ENCODE results near the gene TOMM40L.

The TOMM40L gene

DNA sequence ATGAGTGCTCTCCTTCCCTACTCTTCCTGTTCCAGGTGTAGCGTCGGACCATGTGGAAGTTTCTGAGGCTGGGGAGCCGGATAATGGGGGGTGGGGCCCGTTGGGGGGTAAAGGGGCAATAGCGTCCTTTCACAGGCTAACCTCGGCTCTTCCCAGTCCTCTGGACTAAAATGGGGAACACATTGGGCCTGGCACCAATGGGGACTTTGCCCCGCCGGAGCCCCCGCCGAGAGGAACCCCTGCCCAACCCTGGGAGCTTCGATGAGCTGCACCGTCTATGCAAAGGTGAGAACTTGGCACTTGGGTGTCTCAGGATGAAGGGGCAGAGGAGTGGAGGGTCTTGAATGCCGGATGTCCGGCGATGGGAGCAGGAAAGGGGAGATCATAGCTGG, 456 bp downstream of the TOMM40L start:
- Histone ChIP-seq H3K9ac (peak overlapping the region; percentile 79), H3K4me2 (peak overlapping the region; percentile 72), H3K4me3 (IDR thresholded peaks at IDR 0.05; ENCODE audit: insufficient read depth, low read depth, low read length) (peak overlapping the region; percentile 100), H3K36me3 (ENCODE audit: insufficient read depth) (peaks cover 3% of the 10 kb centered on the region; the same call in 1 of the 2 replicates), H2AFZ (ENCODE audit: low read depth) (peak overlapping the region; percentile 69), H3K79me2 (ENCODE audit: insufficient read depth, low read depth) (peaks cover 10% of the 10 kb centered on the region), H4K20me1 (ENCODE audit: insufficient read depth) (no peaks in the 10 kb centered on the region), H3K27ac (peak overlapping the region; percentile 62), H3K27me3 (ENCODE audit: insufficient read depth, low read depth) (no peaks in the 10 kb centered on the region), H3K4me1 (ENCODE audit: low read depth, poor library complexity, severe bottlenecking) (peaks cover 23% of the 10 kb centered on the region)
- TF ChIP-seq, protein P1, sequence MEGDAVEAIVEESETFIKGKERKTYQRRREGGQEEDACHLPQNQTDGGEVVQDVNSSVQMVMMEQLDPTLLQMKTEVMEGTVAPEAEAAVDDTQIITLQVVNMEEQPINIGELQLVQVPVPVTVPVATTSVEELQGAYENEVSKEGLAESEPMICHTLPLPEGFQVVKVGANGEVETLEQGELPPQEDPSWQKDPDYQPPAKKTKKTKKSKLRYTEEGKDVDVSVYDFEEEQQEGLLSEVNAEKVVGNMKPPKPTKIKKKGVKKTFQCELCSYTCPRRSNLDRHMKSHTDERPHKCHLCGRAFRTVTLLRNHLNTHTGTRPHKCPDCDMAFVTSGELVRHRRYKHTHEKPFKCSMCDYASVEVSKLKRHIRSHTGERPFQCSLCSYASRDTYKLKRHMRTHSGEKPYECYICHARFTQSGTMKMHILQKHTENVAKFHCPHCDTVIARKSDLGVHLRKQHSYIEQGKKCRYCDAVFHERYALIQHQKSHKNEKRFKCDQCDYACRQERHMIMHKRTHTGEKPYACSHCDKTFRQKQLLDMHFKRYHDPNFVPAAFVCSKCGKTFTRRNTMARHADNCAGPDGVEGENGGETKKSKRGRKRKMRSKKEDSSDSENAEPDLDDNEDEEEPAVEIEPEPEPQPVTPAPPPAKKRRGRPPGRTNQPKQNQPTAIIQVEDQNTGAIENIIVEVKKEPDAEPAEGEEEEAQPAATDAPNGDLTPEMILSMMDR (conservative IDR thresholded peaks at IDR 0.05; ENCODE audit: low read depth, low read length) = no peak

DNA sequence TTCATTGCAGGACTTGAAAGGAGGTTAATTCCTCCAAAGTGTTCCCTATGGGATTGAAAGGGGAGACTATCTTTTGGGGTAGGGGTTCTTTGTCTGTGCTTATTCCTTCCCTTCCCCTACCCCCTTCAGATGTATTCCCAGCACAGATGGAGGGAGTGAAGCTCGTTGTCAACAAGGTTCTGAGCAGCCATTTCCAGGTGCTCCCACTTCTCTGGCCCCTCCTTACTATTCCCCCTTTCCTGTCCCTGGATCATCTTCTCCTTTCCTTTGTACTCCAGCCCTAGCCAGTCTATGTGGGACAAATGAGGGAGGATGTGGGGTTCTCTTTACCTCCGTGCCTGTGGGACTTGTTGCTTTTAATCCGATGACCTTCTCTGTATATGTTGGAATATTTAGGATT, 899 bp downstream of the TOMM40L start:
- Histone ChIP-seq H2AFZ (ENCODE audit: low read depth) (peak overlapping the region; percentile 69), H3K4me3 (IDR thresholded peaks at IDR 0.05; ENCODE audit: insufficient read depth, low read depth, low read length) (peak overlapping the region; percentile 100), H3K9ac (peak overlapping the region; percentile 79), H3K4me1 (ENCODE audit: low read depth, poor library complexity, severe bottlenecking) (peaks cover 23% of the 10 kb centered on the region), H3K36me3 (ENCODE audit: insufficient read depth) (peaks cover 3% of the 10 kb centered on the region; the same call in 1 of the 2 replicates), H3K27ac (peak overlapping the region; percentile 62), H3K4me2 (peak overlapping the region; percentile 72), H4K20me1 (ENCODE audit: insufficient read depth) (no peaks in the 10 kb centered on the region), H3K79me2 (ENCODE audit: insufficient read depth, low read depth) (peaks cover 10% of the 10 kb centered on the region), H3K27me3 (ENCODE audit: insufficient read depth, low read depth) (no peaks in the 10 kb centered on the region)
- TF ChIP-seq, protein P1 (conservative IDR thresholded peaks at IDR 0.05; ENCODE audit: low read depth, low read length) = no peak

DNA sequence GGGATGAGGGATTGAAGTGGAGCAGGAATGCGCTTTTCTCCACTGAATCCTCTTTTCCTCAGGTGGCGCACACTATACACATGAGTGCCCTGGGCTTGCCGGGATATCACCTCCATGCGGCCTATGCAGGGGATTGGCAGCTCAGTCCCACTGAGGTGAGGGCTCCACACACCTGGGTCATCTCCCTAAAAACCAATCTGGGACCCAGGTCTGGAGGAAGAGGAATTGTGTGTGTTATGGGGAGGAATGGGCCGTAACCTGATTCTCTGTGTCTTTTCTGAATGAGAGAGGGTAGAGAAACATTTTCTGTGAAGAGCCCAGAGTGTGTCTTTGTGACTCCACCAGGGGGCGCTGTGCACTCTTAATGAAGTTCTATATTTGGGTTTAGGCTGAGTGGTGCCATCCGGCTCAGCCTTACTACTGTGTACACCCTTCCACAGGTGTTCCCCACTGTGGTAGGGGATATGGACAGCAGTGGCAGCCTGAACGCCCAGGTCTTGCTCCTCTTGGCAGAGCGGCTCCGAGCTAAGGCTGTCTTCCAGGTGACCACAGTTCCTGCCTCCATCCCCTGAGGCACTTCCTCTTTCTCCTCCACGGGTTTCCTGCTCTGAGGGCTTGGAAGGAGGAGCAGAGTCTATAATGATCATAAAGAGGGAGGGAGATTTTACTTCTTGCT, 1.5 kb downstream of the TOMM40L start:
- Histone ChIP-seq H3K27me3 (ENCODE audit: insufficient read depth, low read depth) (no peaks in the 10 kb centered on the region), H3K79me2 (ENCODE audit: insufficient read depth, low read depth) (peaks cover 10% of the 10 kb centered on the region), H3K27ac (peak overlapping the region; percentile 62; the same call in 1 of the 2 replicates), H3K4me1 (ENCODE audit: low read depth, poor library complexity, severe bottlenecking) (peaks cover 23% of the 10 kb centered on the region), H3K36me3 (ENCODE audit: insufficient read depth) (peaks cover 3% of the 10 kb centered on the region; the same call in 1 of the 2 replicates), H3K4me2 (peak overlapping the region; percentile 72), H3K9ac (peak overlapping the region; percentile 79; the same call in 1 of the 2 replicates), H3K4me3 (IDR thresholded peaks at IDR 0.05; ENCODE audit: insufficient read depth, low read depth, low read length) (no peak overlapping the region), H2AFZ (ENCODE audit: low read depth) (peak overlapping the region; percentile 69; the same call in 1 of the 2 replicates), H4K20me1 (ENCODE audit: insufficient read depth) (no peaks in the 10 kb centered on the region)
- TF ChIP-seq, protein P1 (conservative IDR thresholded peaks at IDR 0.05; ENCODE audit: low read depth, low read length) = peak; percentile 100

DNA sequence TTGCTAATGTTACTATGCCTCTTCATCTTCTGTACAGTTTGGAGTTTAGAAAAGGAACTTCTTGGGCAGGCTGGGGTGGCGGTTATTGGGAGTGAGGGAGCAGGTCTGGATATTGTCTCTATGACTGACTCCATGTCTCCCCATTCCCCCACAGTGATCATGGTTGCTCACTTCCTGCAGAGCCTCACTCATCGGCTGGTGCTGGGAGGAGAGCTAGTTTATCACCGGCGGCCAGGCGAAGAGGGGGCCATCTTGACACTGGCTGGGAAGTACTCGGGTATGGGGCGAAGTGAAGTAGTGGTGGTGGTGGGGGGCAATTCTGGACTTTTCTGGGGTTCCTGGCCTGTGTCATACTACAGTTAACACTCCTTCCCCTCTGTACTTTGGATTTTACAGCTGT, 2.2 kb downstream of the TOMM40L start:
- Histone ChIP-seq H4K20me1 (ENCODE audit: insufficient read depth) (no peaks in the 10 kb centered on the region), H2AFZ (ENCODE audit: low read depth) (no peak overlapping the region), H3K4me3 (IDR thresholded peaks at IDR 0.05; ENCODE audit: insufficient read depth, low read depth, low read length) (no peak overlapping the region), H3K27ac (no peak overlapping the region), H3K9ac (no peak overlapping the region), H3K4me2 (peak overlapping the region; percentile 72; the same call in 1 of the 2 replicates), H3K36me3 (ENCODE audit: insufficient read depth) (peaks cover 3% of the 10 kb centered on the region; the same call in 1 of the 2 replicates), H3K27me3 (ENCODE audit: insufficient read depth, low read depth) (no peaks in the 10 kb centered on the region), H3K79me2 (ENCODE audit: insufficient read depth, low read depth) (peaks cover 10% of the 10 kb centered on the region), H3K4me1 (ENCODE audit: low read depth, poor library complexity, severe bottlenecking) (peaks cover 23% of the 10 kb centered on the region)
- TF ChIP-seq, protein P1 (conservative IDR thresholded peaks at IDR 0.05; ENCODE audit: low read depth, low read length) = no peak

All from KMS-11 (cell line).